ENCODE data around the gene ZGPAT. TPM values are rescaled to one million over a fixed set of nuclear protein-coding genes. Genes with fewer than 3 reads are reported as not detected.
"Not testable (repeated sequence)": the region's sequence is repeated elsewhere in the genome, so short reads cannot be mapped to it uniquely, and the experiment has no call there.

Gene ZGPAT
- total RNA-seq, 2 experiments from 2014 or later: 37.3 to 43.3 TPM

- CTCF ChIA-PET: no interaction called here
- POLR2A ChIA-PET: no interaction called here
- H3K36me3 Mint-ChIP-seq (ENCODE audit: low read depth): peaks cover 37% of the 10 kb centered on the region
- H3K4me1 Mint-ChIP-seq: peaks cover 30% of the 10 kb centered on the region
- H3K27me3 Mint-ChIP-seq: no peaks in the 10 kb centered on the region
- H3K27ac Mint-ChIP-seq: no peak overlapping the region
- no peak for DNase-seq
- H3K9me3 Mint-ChIP-seq: no peaks in the 10 kb centered on the region
- H3K4me3 Mint-ChIP-seq: no peak overlapping the region
These were observed 3.1 kb upstream of the ZGPAT start for GRCh38 chr20:63704749-63705117.

- Mint-ChIP-seq H3K27ac (no peak overlapping the region), H3K4me3 (peak overlapping the region; percentile 16), H3K4me1 (peaks cover 36% of the 10 kb centered on the region), H3K36me3 (ENCODE audit: low read depth) (peaks cover 41% of the 10 kb centered on the region), H3K27me3 (no peaks in the 10 kb centered on the region), H3K9me3 (no peaks in the 10 kb centered on the region)
- ChIA-PET POLR2A (no interaction called here), CTCF (interaction anchor here (2.6 to 3.4 kb wide), 2 partner anchors 8 to 160 kb away, joined by 15 to 20 read pairs; partner anchors contain the start of gene TPD52L2)
- DNase-seq: no peak
These were observed 2.4 kb upstream of the ZGPAT start for GRCh38 chr20:63705232-63706026.

DNA sequence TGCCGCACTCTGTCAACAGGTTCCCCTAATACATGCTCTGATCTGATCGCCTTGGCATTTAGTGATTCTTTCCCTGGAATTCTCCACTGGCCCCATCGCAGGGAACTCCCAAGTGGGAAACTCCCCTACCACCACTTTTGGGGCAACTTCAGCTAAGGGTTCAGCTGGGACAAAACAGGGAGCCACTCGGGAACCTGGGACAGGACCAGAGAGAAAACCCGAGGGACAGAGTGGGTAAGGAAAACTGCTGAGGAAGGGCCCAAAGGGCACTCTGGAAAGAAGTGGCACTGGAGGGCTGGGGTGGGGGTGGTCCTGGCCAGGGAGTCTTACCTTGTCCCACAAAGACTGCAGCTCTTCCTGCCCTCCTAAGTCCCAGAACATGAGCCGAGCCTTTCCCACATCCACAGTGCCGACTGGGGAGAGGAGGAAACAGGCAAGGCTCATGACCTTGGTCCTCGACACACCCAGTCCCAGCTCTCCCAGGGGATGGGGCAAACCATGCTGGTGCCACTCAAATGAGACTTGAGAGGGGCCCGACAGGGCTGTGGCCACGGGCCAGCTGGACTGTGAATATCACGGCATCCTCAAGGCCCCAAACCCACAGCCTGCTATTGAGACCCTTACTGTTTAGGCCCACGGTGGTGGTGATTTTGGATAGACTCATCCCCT, 1.7 kb upstream of the ZGPAT start:
- CTCF ChIA-PET: interaction anchor here (0.6 to 3.4 kb wide), 5 partner anchors 8 to 159 kb away, joined by 3 to 20 read pairs (median 5); partner anchors contain the start of gene TPD52L2
- POLR2A ChIA-PET: interaction anchor here (0.5 kb wide), 1 partner anchor 134 kb away, joined by 4 read pairs; no protein-coding TSS in a partner anchor
- no peaks in the 10 kb centered on the region for H3K9me3 Mint-ChIP-seq
- peak overlapping the region; percentile 89 for H3K4me3 Mint-ChIP-seq
- peaks cover 49% of the 10 kb centered on the region for H3K36me3 Mint-ChIP-seq (ENCODE audit: low read depth)
- H3K27me3 Mint-ChIP-seq: no peaks in the 10 kb centered on the region
- peaks cover 43% of the 10 kb centered on the region for H3K4me1 Mint-ChIP-seq
- peak overlapping the region; percentile 87 for H3K27ac Mint-ChIP-seq
- DNase-seq: no peak

GRCh38 chr20:63706852-63707557, 834 bp upstream of the ZGPAT start:
- Mint-ChIP-seq H3K36me3 (ENCODE audit: low read depth) (peaks cover 57% of the 10 kb centered on the region), H3K27me3 (no peaks in the 10 kb centered on the region), H3K4me3 (peak overlapping the region; percentile 89), H3K4me1 (peaks cover 47% of the 10 kb centered on the region), H3K27ac (peak overlapping the region; percentile 87), H3K9me3 (peaks cover under 1% of the 10 kb centered on the region)
- ChIA-PET CTCF (interaction anchor here (0.6 to 3.4 kb wide), 14 partner anchors 9 to 332 kb away, joined by 3 to 20 read pairs (median 4); partner anchors contain the start of genes LIME1 and TPD52L2), POLR2A (interaction anchor here (0.5 to 1.2 kb wide), 2 partner anchors 34 to 133 kb away, joined by 4 read pairs; no protein-coding TSS in a partner anchor)
- DNase-seq: peak; percentile 79

DNA sequence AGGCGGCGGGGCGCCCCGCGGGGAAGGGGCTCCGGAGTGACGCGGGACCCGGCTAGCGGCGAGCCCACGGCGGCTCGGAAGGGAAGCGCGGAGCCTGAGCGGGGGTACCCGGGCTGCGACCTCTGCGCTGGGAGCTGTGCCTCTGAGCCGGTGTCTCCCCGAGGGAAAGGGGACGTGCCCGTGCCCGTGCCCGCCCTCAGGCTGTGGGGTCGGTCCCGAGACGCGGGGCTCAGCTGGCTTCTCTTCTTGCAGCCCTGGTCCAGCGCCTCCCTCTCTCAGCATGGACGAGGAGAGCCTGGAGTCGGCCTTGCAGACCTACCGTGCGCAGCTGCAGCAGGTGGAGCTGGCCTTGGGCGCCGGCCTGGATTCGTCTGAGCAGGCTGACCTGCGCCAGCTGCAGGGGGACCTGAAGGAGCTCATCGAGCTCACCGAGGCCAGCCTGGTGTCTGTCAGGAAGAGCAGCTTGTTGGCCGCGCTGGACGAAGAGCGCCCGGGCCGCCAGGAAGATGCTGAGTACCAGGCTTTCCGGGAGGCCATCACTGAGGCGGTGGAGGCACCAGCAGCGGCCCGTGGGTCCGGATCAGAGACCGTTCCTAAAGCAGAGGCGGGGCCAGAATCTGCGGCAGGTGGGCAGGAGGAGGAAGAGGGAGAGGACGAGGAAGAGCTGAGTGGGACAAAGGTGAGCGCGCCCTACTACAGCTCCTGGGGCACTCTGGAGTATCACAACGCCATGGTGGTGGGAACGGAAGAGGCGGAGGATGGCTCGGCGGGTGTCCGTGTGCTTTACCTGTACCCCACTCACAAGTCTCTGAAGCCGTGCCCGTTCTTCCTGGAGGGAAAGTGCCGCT, 686 bp downstream of the ZGPAT start:
- Mint-ChIP-seq H3K27me3 (no peaks in the 10 kb centered on the region), H3K9me3 (peaks cover 4% of the 10 kb centered on the region), H3K36me3 (ENCODE audit: low read depth) (peaks cover 66% of the 10 kb centered on the region), H3K4me3 (peak overlapping the region; percentile 76), H3K4me1 (peaks cover 52% of the 10 kb centered on the region), H3K27ac (peak overlapping the region; percentile 71)
- ChIA-PET CTCF (interaction anchor here (0.9 to 3.4 kb wide), 15 partner anchors 10 to 330 kb away, joined by 3 to 20 read pairs (median 5); partner anchors contain the start of genes LIME1, PTK6 and TPD52L2), POLR2A (interaction anchor here (0.6 to 1.2 kb wide), 3 partner anchors 14 to 69 kb away, joined by 3 to 4 read pairs (median 3); no protein-coding TSS in a partner anchor)
- DNase-seq: no peak

GRCh38 chr20:63709149-63709527, 1.3 kb downstream of the ZGPAT start:
- no peak for DNase-seq
- Mint-ChIP-seq H3K27me3 (no peaks in the 10 kb centered on the region), H3K4me3 (peak overlapping the region; percentile 76), H3K27ac (peak overlapping the region; percentile 50), H3K9me3 (peaks cover 4% of the 10 kb centered on the region), H3K36me3 (ENCODE audit: low read depth) (peaks cover 69% of the 10 kb centered on the region), H3K4me1 (peaks cover 52% of the 10 kb centered on the region)
- POLR2A ChIA-PET: no interaction called here
- CTCF ChIA-PET: interaction anchor here (1.3 to 3.3 kb wide), 4 partner anchors 11 to 330 kb away, joined by 4 to 12 read pairs (median 6); partner anchors contain the start of genes LIME1 and PTK6

- Mint-ChIP-seq H3K4me1 (peaks cover 49% of the 10 kb centered on the region), H3K36me3 (ENCODE audit: low read depth) (peaks cover 73% of the 10 kb centered on the region), H3K9me3 (peaks cover 13% of the 10 kb centered on the region), H3K27ac (no peak overlapping the region), H3K4me3 (no peak overlapping the region), H3K27me3 (no peaks in the 10 kb centered on the region)
- no peak for DNase-seq
- CTCF ChIA-PET: interaction anchor here (0.6 to 1.9 kb wide), 4 partner anchors 11 to 84 kb away, joined by 3 to 7 read pairs (median 4); partner anchors contain the start of gene LIME1
- POLR2A ChIA-PET: no interaction called here
These were observed 3.3 kb downstream of the ZGPAT start for GRCh38 chr20:63711085-63711645.

GRCh38 chr20:63712191-63712590, 4.4 kb downstream of the ZGPAT start:
- no peak overlapping the region for H3K27ac Mint-ChIP-seq
- CTCF ChIA-PET: interaction anchor here (0.6 to 1.9 kb wide), 6 partner anchors 10 to 70 kb away, joined by 3 to 8 read pairs (median 4); partner anchors contain the start of gene LIME1
- no peak overlapping the region for H3K4me3 Mint-ChIP-seq
- H3K4me1 Mint-ChIP-seq: peaks cover 45% of the 10 kb centered on the region
- POLR2A ChIA-PET: no interaction called here
- H3K27me3 Mint-ChIP-seq: no peaks in the 10 kb centered on the region
- H3K36me3 Mint-ChIP-seq (ENCODE audit: low read depth): peaks cover 74% of the 10 kb centered on the region
- peaks cover 15% of the 10 kb centered on the region for H3K9me3 Mint-ChIP-seq
- DNase-seq: no peak

- peaks cover 24% of the 10 kb centered on the region for H3K9me3 Mint-ChIP-seq
- peaks cover 84% of the 10 kb centered on the region for H3K36me3 Mint-ChIP-seq (ENCODE audit: low read depth)
- H3K4me3 Mint-ChIP-seq: no peak overlapping the region
- ChIA-PET CTCF (interaction anchor here (0.6 to 0.7 kb wide), 2 partner anchors 305 to 780 kb away, joined by 3 read pairs; no protein-coding TSS in a partner anchor), POLR2A (no interaction called here)
- no peaks in the 10 kb centered on the region for H3K27me3 Mint-ChIP-seq
- H3K27ac Mint-ChIP-seq: no peak overlapping the region
- H3K4me1 Mint-ChIP-seq: peaks cover 42% of the 10 kb centered on the region
- DNase-seq: no peak
These were observed 7.0 kb downstream of the ZGPAT start for GRCh38 chr20:63714858-63715257.

DNA sequence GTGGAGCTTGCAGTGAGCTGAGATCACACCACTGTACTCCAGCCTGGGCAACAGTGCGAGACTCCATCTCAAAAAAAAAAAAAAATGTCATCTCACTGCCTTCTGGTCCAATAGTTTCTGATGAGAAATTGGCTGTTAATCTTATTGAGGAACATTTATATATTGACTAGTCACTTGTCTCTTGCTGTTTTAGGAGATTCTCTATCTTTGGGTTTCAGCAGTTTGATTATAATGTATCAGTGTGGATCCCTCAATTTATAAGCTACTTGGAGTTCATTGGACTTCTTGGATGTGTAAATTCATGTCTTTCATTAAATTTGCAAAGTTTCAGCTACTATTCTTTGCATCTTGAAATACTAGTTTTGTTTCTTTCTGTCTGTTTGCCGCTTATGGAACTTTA, 11.2 kb downstream of the ZGPAT start:
- CTCF ChIA-PET: interaction anchor here (0.8 to 1.2 kb wide), 3 partner anchors 9 to 15 kb away, joined by 3 to 4 read pairs (median 3); partner anchors contain the start of genes ARFRP1 and ZGPAT
- Mint-ChIP-seq H3K27me3 (no peaks in the 10 kb centered on the region), H3K4me3 (no peak overlapping the region), H3K36me3 (ENCODE audit: low read depth) (peaks cover 84% of the 10 kb centered on the region), H3K9me3 (peaks cover 20% of the 10 kb centered on the region), H3K27ac (no peak overlapping the region), H3K4me1 (peaks cover 29% of the 10 kb centered on the region)
- DNase-seq: no peak
- POLR2A ChIA-PET: no interaction called here

GRCh38 chr20:63722967-63723622, 15.3 kb downstream of the ZGPAT start:
- CTCF ChIA-PET: interaction anchor here (0.8 to 1.2 kb wide), 6 partner anchors 11 to 186 kb away, joined by 3 to 6 read pairs (median 4); partner anchors contain the start of genes LIME1 and PTK6

More at GRCh38 chr20:63722967-63723622, 15.3 kb downstream of the ZGPAT start:
- not testable (repeated sequence) for H3K27me3 Mint-ChIP-seq, DNase-seq, H3K4me3 Mint-ChIP-seq
- Mint-ChIP-seq H3K9me3 (peaks cover 16% of the 10 kb centered on the region), H3K27ac (peak overlapping the region; percentile 9), H3K4me1 (peaks cover 40% of the 10 kb centered on the region), H3K36me3 (ENCODE audit: low read depth) (peaks cover 76% of the 10 kb centered on the region)
- POLR2A ChIA-PET: interaction anchor here (0.6 kb wide), 1 partner anchor 15 kb away, joined by 3 read pairs; the partner anchor contains the start of genes ARFRP1 and ZGPAT

All from activated CD4-positive, alpha-beta T cell treated with anti-CD3 and anti-CD28 coated beads, Interleukin-2, amount 10 ng/mL, durations not matched to agents 7 days and 5 days (primary cell).